GM12864 (cell line): Measurements from ENCODE around the gene SERTAD2.

Experiments used
- DNase-seq: peaks from one replicate; pipeline ENCODE4 v3.0.0-alpha.2; 2011; ENCODE audit warnings: low read depth
- H3K4me3 ChIP-seq: 2 replicates; pipeline ENCODE4 v1.5.1; 2011; ENCODE audit warnings: mild to moderate bottlenecking, low read depth, low read length, control low read depth
- CTCF ChIP-seq: IDR thresholded peaks from 2 replicates; pipeline ENCODE4 v1.5.1; 2011; ENCODE audit warnings: low read depth, mild to moderate bottlenecking, moderate library complexity, low read length, control low read depth, inconsistent platforms; ENCODE audit errors: missing control alignments

The SERTAD2 gene

GRCh38 chr2:64665709-64666108 lies 12.0 kb upstream of the SERTAD2 start:
- no peak for TF ChIP-seq CTCF
- no peak overlapping the region for H3K4me3 ChIP-seq
- DNase-seq = no peak

GRCh38 chr2:64663402-64663801 lies 9.7 kb upstream of the SERTAD2 start:
- TF ChIP-seq CTCF = no peak
- no peak overlapping the region for H3K4me3 ChIP-seq
- DNase-seq = no peak

GRCh38 chr2:64661741-64662169 lies 8.0 kb upstream of the SERTAD2 start:
- no peak overlapping the region for H3K4me3 ChIP-seq
- no peak for TF ChIP-seq CTCF
- no peak for DNase-seq

GRCh38 chr2:64659252-64659651 lies 5.5 kb upstream of the SERTAD2 start:
- H3K4me3 ChIP-seq = no peak overlapping the region
- no peak for DNase-seq
- no peak for TF ChIP-seq CTCF

GRCh38 chr2:64658269-64658668 lies 4.6 kb upstream of the SERTAD2 start:
- TF ChIP-seq CTCF = no peak
- H3K4me3 ChIP-seq = no peak overlapping the region

GRCh38 chr2:64657411-64657810 lies 3.7 kb upstream of the SERTAD2 start:
- no peak overlapping the region for H3K4me3 ChIP-seq
- TF ChIP-seq CTCF = no peak
- DNase-seq = no peak

More at GRCh38 chr2:64658269-64658668, 4.6 kb upstream of the SERTAD2 start:
- DNase-seq = no peak

- DNase-seq = no peak
- no peak for TF ChIP-seq CTCF
- no peak overlapping the region for H3K4me3 ChIP-seq
Observed at GRCh38 chr2:64656379-64656778, 2.7 kb upstream of the SERTAD2 start.
